H1 (cell line): Measurements from ENCODE around the gene RNF44. TPM values are rescaled to one million over a fixed set of nuclear protein-coding genes. Genes with fewer than 3 reads are reported as not detected.

Experiments used
- CTCF ChIA-PET: fragments of 300-600 bp; sonication (Branson Sonifier 250); formaldehyde crosslinking; loops from one replicate; lab custom pipeline; 2021; ENCODE audit not compliant: partially characterized antibody; lab: Charles Lee
- POLR2A ChIA-PET: fragments of 300-600 bp; sonication (Branson Sonifier 250); formaldehyde crosslinking; loops from one replicate; lab custom pipeline; 2021; ENCODE audit warnings: inconsistent platforms; ENCODE audit not compliant: partially characterized antibody; lab: Charles Lee
- DNase-seq, 2 experiments: peaks; one replicate each; pipeline versions ENCODE4 v3.0.0 to v3.0.0-alpha.2; 2010 to 2022; ENCODE audit warnings: low spot score in 2 of 2, low read depth in 1 of 2, mixed read lengths in 1 of 2
- FAIRE-seq: peaks from 2 replicates; lab custom pipeline; 2011; peaks lifted over from hg19 to GRCh38; lab: Jason Lieb, UNC
- H2AFZ ChIP-seq: 2 replicates; pipeline ENCODE4 v1.8.1; 2012; ENCODE audit warnings: low read length, inconsistent platforms
- H2AK5ac ChIP-seq: 2 replicates; pipeline ENCODE4 v1.6.1; 2013; ENCODE audit warnings: low read depth, low read length
- H2BK120ac ChIP-seq: replicated peaks from 2 replicates; pipeline ENCODE3; 2013; ENCODE audit warnings: low read depth, low read length, inconsistent platforms
- H2BK12ac ChIP-seq: 2 replicates; pipeline ENCODE4 v1.6.1; 2013; ENCODE audit warnings: low read depth, low read length
- H2BK15ac ChIP-seq: 2 replicates; pipeline ENCODE4 v1.6.1; 2013; ENCODE audit warnings: low read length
- H2BK20ac ChIP-seq: 2 replicates; pipeline ENCODE4 v1.6.1; 2013; ENCODE audit warnings: low read length
- H2BK5ac ChIP-seq: 2 replicates; pipeline ENCODE4 v1.6.1; 2013; ENCODE audit warnings: low read depth, low read length
- H3K14ac ChIP-seq: 2 replicates; pipeline ENCODE4 v1.6.1; 2013; ENCODE audit warnings: inconsistent platforms; ENCODE audit not compliant: insufficient read length
- H3K18ac ChIP-seq: 2 replicates; pipeline ENCODE4 v1.6.1; 2013; ENCODE audit warnings: low read length; ENCODE audit errors: extremely low read depth
- H3K23ac ChIP-seq: 2 replicates; pipeline ENCODE4 v1.6.1; 2013; ENCODE audit warnings: inconsistent platforms; ENCODE audit not compliant: insufficient read length
- H3K23me2 ChIP-seq: 2 replicates; pipeline ENCODE4 v1.6.1; 2013; ENCODE audit warnings: low read depth, low read length
- H3K27ac ChIP-seq: 2 replicates; pipeline ENCODE4 v1.6.1; 2011; ENCODE audit warnings: low read depth, low read length, inconsistent platforms
- H3K27me3 ChIP-seq, 4 experiments: replicated peaks in 1 of 4; 1 replicate in 1 of 4; 2 replicates in 3 of 4; pipeline versions ENCODE4 v1.6.1 to v1.8.1; 2011 to 2013; ENCODE audit warnings: low read length in 3 of 4, mild to moderate bottlenecking in 3 of 4, inconsistent platforms in 2 of 4, mixed read lengths in 2 of 4, moderate library complexity in 1 of 4; ENCODE audit not compliant: control insufficient read depth in 3 of 4, insufficient read depth in 3 of 4; ENCODE audit errors: extremely low read depth in 1 of 4
- H3K36me3 ChIP-seq, 4 experiments: 2 replicates each; pipeline versions ENCODE4 v1.6.1 to v1.8.1; 2011 to 2013; ENCODE audit warnings: mild to moderate bottlenecking in 4 of 4, low read length in 3 of 4, moderate library complexity in 2 of 4, control low read depth in 1 of 4, inconsistent platforms in 1 of 4; ENCODE audit not compliant: insufficient read depth in 4 of 4, control insufficient read depth in 2 of 4
- H3K4ac ChIP-seq: replicated peaks from 2 replicates; pipeline ENCODE3; 2013; ENCODE audit warnings: low read length, low read depth, mixed read lengths, inconsistent platforms; ENCODE audit not compliant: insufficient read length
- H3K4me1 ChIP-seq, 4 experiments: replicated peaks in 1 of 4; 1 replicate in 1 of 4; 2 replicates in 3 of 4; pipeline versions ENCODE4 v1.6.1 to v1.8.1; 2011 to 2013; ENCODE audit warnings: low read length in 3 of 4, inconsistent platforms in 2 of 4, mixed read lengths in 1 of 4; ENCODE audit not compliant: insufficient read depth in 4 of 4, control insufficient read depth in 3 of 4
- H3K4me2 ChIP-seq, 2 experiments: 2 replicates each; pipeline versions ENCODE4 v1.6.1 to v1.8.1; 2011 to 2013; ENCODE audit warnings: low read depth in 2 of 2, low read length in 2 of 2, control low read depth in 1 of 2, inconsistent platforms in 1 of 2, mild to moderate bottlenecking in 1 of 2; ENCODE audit not compliant: insufficient read depth in 1 of 2
- H3K4me3 ChIP-seq, 4 experiments: fragments of 200-600, 300-600 bp in 1 of 4; sonication (generic), shearing (Covaris generic), sonication (Bioruptor Twin) in 1 of 4; 2 replicates each; pipeline versions ENCODE4 v1.5.1 to v1.8.1; 2011 to 2016; ENCODE audit warnings: low read length in 4 of 4, low read depth in 3 of 4, control low read depth in 2 of 4, inconsistent platforms in 2 of 4, mild to moderate bottlenecking in 2 of 4, mixed read lengths in 1 of 4, moderate library complexity in 1 of 4; ENCODE audit not compliant: insufficient read depth in 2 of 4; ENCODE audit errors: extremely low read depth in 1 of 4
- H3K56ac ChIP-seq: replicated peaks from 2 replicates; pipeline ENCODE3; 2013; ENCODE audit warnings: low read depth, mild to moderate bottlenecking, mixed read lengths, low read length, inconsistent platforms; ENCODE audit not compliant: insufficient read length
- H3K79me1 ChIP-seq: 2 replicates; pipeline ENCODE4 v1.6.1; 2013; ENCODE audit warnings: low read depth, low read length, control low read depth
- H3K79me2 ChIP-seq, 2 experiments: 2 replicates each; pipeline versions ENCODE4 v1.6.1 to v1.8.1; 2012 to 2013; ENCODE audit warnings: low read length in 2 of 2, mild to moderate bottlenecking in 2 of 2, inconsistent platforms in 1 of 2; ENCODE audit not compliant: insufficient read depth in 2 of 2, control insufficient read depth in 1 of 2
- H3K9ac ChIP-seq, 4 experiments: replicated peaks in 1 of 4; 1 replicate in 1 of 4; 2 replicates in 3 of 4; pipeline versions ENCODE4 v1.6.1 to v1.8.1; 2011 to 2013; ENCODE audit warnings: low read depth in 3 of 4, low read length in 3 of 4, control low read depth in 2 of 4, mild to moderate bottlenecking in 2 of 4, moderate library complexity in 2 of 4, inconsistent platforms in 1 of 4; ENCODE audit errors: extremely low read depth in 1 of 4
- H3K9me3 ChIP-seq, 2 experiments: 2 replicates each; pipeline versions ENCODE4 v1.6.1 to v1.8.1; 2012 to 2013; ENCODE audit warnings: mild to moderate bottlenecking in 2 of 2, moderate library complexity in 2 of 2, control low read depth in 1 of 2, inconsistent platforms in 1 of 2, low read depth in 1 of 2, low read length in 1 of 2, mixed read lengths in 1 of 2; ENCODE audit not compliant: insufficient read depth in 2 of 2
- H4K20me1 ChIP-seq, 2 experiments: replicated peaks in 1 of 2; 2 replicates each; pipeline versions ENCODE3 to v1.8.1; 2011 to 2013; ENCODE audit warnings: inconsistent platforms in 2 of 2, low read length in 2 of 2, mild to moderate bottlenecking in 1 of 2; ENCODE audit not compliant: insufficient read depth in 2 of 2, control insufficient read depth in 1 of 2
- H4K5ac ChIP-seq: 2 replicates; pipeline ENCODE4 v1.6.1; 2013; ENCODE audit warnings: low read length, low read depth, mixed read lengths, inconsistent platforms; ENCODE audit not compliant: insufficient read length
- H4K8ac ChIP-seq: 2 replicates; pipeline ENCODE4 v1.8.0; 2013; ENCODE audit warnings: mild to moderate bottlenecking, moderate library complexity, low read length, inconsistent platforms; ENCODE audit not compliant: insufficient read depth; ENCODE audit errors: extremely low read depth
- H4K91ac ChIP-seq: replicated peaks from 2 replicates; pipeline ENCODE3; 2013; ENCODE audit warnings: low read length, mixed read lengths, inconsistent platforms; ENCODE audit not compliant: insufficient read length
- CTBP2 ChIP-seq: IDR thresholded peaks from 2 replicates; pipeline ENCODE4 v1.7.0; 2011; ENCODE audit warnings: borderline replicate concordance, mild to moderate bottlenecking, moderate library complexity, mixed read lengths, low read length; ENCODE audit not compliant: insufficient read depth, insufficient read length
- JUN ChIP-seq: IDR thresholded peaks from 2 replicates; pipeline ENCODE4 v1.6.1; 2011; ENCODE audit warnings: low read depth, mild to moderate bottlenecking, improper control_type of control experiment, low read length
- JUND ChIP-seq: IDR thresholded peaks from 2 replicates; pipeline ENCODE4 v1.6.1; 2011; ENCODE audit warnings: mild to moderate bottlenecking, improper control_type of control experiment, low read length
- KDM4A ChIP-seq: IDR thresholded peaks from one replicate; pipeline ENCODE4 v1.7.1; 2012; ENCODE audit warnings: low read depth, mild to moderate bottlenecking, moderate library complexity, low read length, inconsistent platforms; ENCODE audit not compliant: severe bottlenecking
- MAX ChIP-seq: IDR thresholded peaks from 2 replicates; pipeline ENCODE4 v1.6.1; 2012; ENCODE audit warnings: inconsistent platforms
- POLR2A ChIP-seq, 2 experiments: IDR thresholded peaks; 1 replicate in 1 of 2; 2 replicates in 1 of 2; pipeline ENCODE4 v1.6.1; 2011; ENCODE audit warnings: low read depth in 2 of 2, low read length in 2 of 2, mild to moderate bottlenecking in 2 of 2; ENCODE audit errors: control extremely low read depth in 1 of 2
- SIN3A ChIP-seq, 2 experiments: IDR thresholded peaks in 1 of 2; conservative IDR thresholded peaks in 1 of 2; 2 replicates each; pipeline ENCODE4 v1.6.1; 2011 to 2012; ENCODE audit warnings: low read length in 2 of 2, improper control_type of control experiment in 1 of 2, low read depth in 1 of 2, mild to moderate bottlenecking in 1 of 2
- SP1 ChIP-seq: IDR thresholded peaks from 2 replicates; pipeline ENCODE4 v1.6.1; 2011; ENCODE audit warnings: low read depth, low read length
- TAF7 ChIP-seq: optimal IDR thresholded peaks from 2 replicates; pipeline ENCODE3; 2011; ENCODE audit warnings: low read depth, mild to moderate bottlenecking, inconsistent platforms, low read length, moderate library complexity, borderline replicate concordance
- WGBS, 2 experiments: shearing (Covaris generic) in 1 of 2; methylation state at CpG; one replicate each; pipeline versions ENCODE4 v1.1.6 to v1.1.7; 2013 to 2015; ENCODE audit warnings: low lambda C conversion rate in 2 of 2, mixed read lengths in 2 of 2, inconsistent platforms in 1 of 2, low coverage in 1 of 2, missing lambda C conversion rate in 1 of 2; ENCODE audit not compliant: insufficient replicate concordance in 2 of 2, insufficient coverage in 1 of 2, insufficient read length in 1 of 2; ENCODE audit errors: extremely low coverage in 1 of 2, missing lambda C conversion rate in 1 of 2; 5-methylcytosine and 5-hydroxymethylcytosine counted together
- polyA plus RNA-seq, 7 experiments: library from polyadenylated mRNA; depleted of rRNA in 3 of 7; stranded (reverse) in 5 of 7; unstranded in 2 of 7; fragments of >200 nt in 5 of 7; fragments of 200-250 nt in 2 of 7; gene quantifications; 1 replicate in 5 of 7; 2 replicates in 1 of 7; 4 replicates in 1 of 7; pipeline versions ENCODE4 v1.2.1 to v1.2.3, GENCODE V29; 2011 to 2013; ENCODE audit warnings: missing spikeins in 2 of 7, mixed read lengths in 2 of 7
- total RNA-seq: library from RNA; stranded (reverse); fragmentation: NEBNext Ultra II Directional; extraction: Animal tissue kit (Norgen Biotek cat#: 25700); gene quantifications from 2 replicates; pipeline ENCODE4 v1.2.1, GENCODE V29; 2021

Gene RNF44
- total and polyA plus RNA-seq, 2 of the 8 experiments (the other 6 are each of a cell fraction or from before 2014, with no cell fraction given) = 54.7 to 164 TPM

DNA sequence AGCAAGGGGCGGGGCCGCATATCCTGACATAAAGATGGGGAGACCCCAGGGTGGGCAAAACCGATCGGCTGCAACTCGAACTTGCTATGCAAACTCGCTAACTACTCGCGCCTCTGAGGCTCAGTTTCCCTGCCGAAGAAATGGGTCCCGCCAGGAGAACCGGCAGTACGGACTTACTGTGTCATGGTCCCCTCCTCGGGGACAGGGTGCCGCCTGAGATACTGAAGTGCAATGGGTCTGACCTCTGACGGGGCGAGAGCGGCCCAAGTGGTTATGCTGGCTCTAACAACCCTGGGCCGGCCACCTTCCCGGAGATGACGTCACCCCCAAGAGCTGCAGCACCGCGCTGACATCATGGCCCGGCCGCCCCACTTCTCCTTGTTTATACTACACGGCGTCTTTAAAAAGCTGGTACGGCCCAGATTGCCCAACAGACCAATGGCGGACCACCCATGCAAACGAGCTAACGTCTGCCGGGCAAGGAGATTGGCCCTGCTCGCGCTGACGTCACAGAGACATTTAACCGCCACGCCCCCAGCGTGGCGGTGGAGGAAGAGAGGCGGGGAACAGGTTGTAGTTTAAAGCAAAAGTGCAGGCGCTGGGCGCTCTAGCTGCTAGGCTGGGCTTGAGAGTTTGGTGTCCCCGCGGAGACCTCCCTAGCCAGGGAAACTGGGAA lies 490 bp upstream of the RNF44 start:
- DNase-seq (peak; percentile 89 to 98), FAIRE-seq (peak; percentile 42)
- H3K4ac ChIP-seq = peak overlapping the region; percentile 95
- H3K27ac ChIP-seq = peak overlapping the region; percentile 97
- no peaks in the 10 kb centered on the region for H3K9me3 ChIP-seq
- peak overlapping the region; percentile 32; the same call in 1 of the 2 replicates for H2BK20ac ChIP-seq
- peaks cover 16% of the 10 kb centered on the region for H3K23me2 ChIP-seq
- ChIA-PET CTCF (interaction anchor here (0.7 to 3.1 kb wide), 13 partner anchors 12 to 170 kb away, joined by 3 to 12 read pairs (median 5); partner anchors contain the start of gene CDHR2), POLR2A (interaction anchor here (0.8 to 21.1 kb wide), 35 partner anchors 6 to 594 kb away, joined by 3 to 458 read pairs (median 6); partner anchors contain the start of genes CDHR2, CLTB, EIF4E1B and FAF2)
- H3K4me1 ChIP-seq = peaks cover 13 to 38% (median 35%) of the 10 kb centered on the region in 4 experiments
- no peak overlapping the region for H3K23ac ChIP-seq
- peak overlapping the region; percentile 92 for H4K91ac ChIP-seq
- H3K18ac ChIP-seq = peak overlapping the region; percentile 76
- H2BK15ac ChIP-seq = peak overlapping the region; percentile 75; the same call in 1 of the 2 replicates
- H2BK12ac ChIP-seq = peak overlapping the region; percentile 91
- H3K27me3 ChIP-seq = no peaks in the 10 kb centered on the region; a peak in 1 of 7 replicates
- no peak overlapping the region for H2AK5ac ChIP-seq
- H3K36me3 ChIP-seq = peaks cover 2 to 19% (median 5%) of the 10 kb centered on the region in 4 experiments; a peak in 6 of 8 replicates
- peak overlapping the region; percentile 80 for H4K5ac ChIP-seq
- H3K56ac ChIP-seq = peak overlapping the region; percentile 77
- H3K4me2 ChIP-seq = peak overlapping the region; percentile 90 to 98
- H2BK5ac ChIP-seq = peak overlapping the region; percentile 98
- H3K9ac ChIP-seq = peak overlapping the region; percentile 73 to 95 (median 89)
- H4K20me1 ChIP-seq = peaks cover 19 to 21% of the 10 kb centered on the region in 2 experiments
- no peak overlapping the region for H2BK120ac ChIP-seq
- WGBS, 2 experiments = 2% methylated on average over 43 of the region's 43 CpGs; no CpG with 5 or more reads in 1 of the 2 experiments
- H3K79me2 ChIP-seq = peaks cover 36 to 41% of the 10 kb centered on the region in 2 experiments
- H3K4me3 ChIP-seq = peak overlapping the region; percentile 83 to 98 (median 93)
- H4K8ac ChIP-seq = peak overlapping the region; percentile 99
- H2AFZ ChIP-seq = peak overlapping the region; percentile 72; the same call in 1 of the 2 replicates
- no peak overlapping the region for H3K14ac ChIP-seq
- peaks cover 10% of the 10 kb centered on the region for H3K79me1 ChIP-seq
- TF ChIP-seq MAX (peak; percentile 24; the same call in 1 of the 2 replicates), TAF7 (peak; percentile 51), CTBP2 (no peak), SP1 (peak; percentile 72; the same call in 1 of the 2 replicates), JUN (peak; percentile 77; the same call in 1 of the 2 replicates), SIN3A (conservative IDR thresholded peaks at IDR 0.05 in 1 of 2, IDR thresholded peaks at IDR 0.05 in 1 of 2; ENCODE audit: low read depth in 1 of 2, low read length in 2 of 2) (peak in 1 of 2 experiments; percentile 6; a peak in 1 of 4 replicates), POLR2A (IDR thresholded peaks at IDR 0.05; ENCODE audit: control extremely low read depth in 1 of 2, low read depth in 2 of 2, low read length in 2 of 2) (peak in 1 of 2 experiments; percentile 91; a peak in 1 of 3 replicates), KDM4A (no peak), JUND (peak; percentile 99)
